Mesenchymal stem cell (in vitro differentiated cells and primary cell): ENCODE data around the gene CELSR1.

Experiments used
- DNase-seq: peaks from one replicate; pipeline ENCODE4 v3.0.0-alpha.2; 2013
- H2AFZ ChIP-seq: one replicate; pipeline ENCODE4 v1.6.1; 2013; ENCODE audit warnings: low read depth, mild to moderate bottlenecking, control low read depth, inconsistent platforms, low read length, moderate library complexity
- H2AK5ac ChIP-seq: 2 replicates; pipeline ENCODE4 v1.6.1; 2013; ENCODE audit warnings: low read length, moderate library complexity, mild to moderate bottlenecking, inconsistent platforms; ENCODE audit not compliant: severe bottlenecking
- H2BK120ac ChIP-seq: one replicate; pipeline ENCODE4 v1.6.1; 2013; ENCODE audit warnings: low read depth, mild to moderate bottlenecking, inconsistent platforms, low read length, moderate library complexity
- H2BK12ac ChIP-seq, 2 experiments: one replicate each; pipeline ENCODE4 v1.6.1; 2013; ENCODE audit warnings: inconsistent platforms in 2 of 2, low read length in 2 of 2, mild to moderate bottlenecking in 2 of 2, moderate library complexity in 2 of 2, control low read depth in 1 of 2
- H2BK15ac ChIP-seq: one replicate; pipeline ENCODE4 v1.6.1; 2013; ENCODE audit warnings: mild to moderate bottlenecking, low read depth, inconsistent platforms; ENCODE audit not compliant: poor library complexity, severe bottlenecking
- H2BK5ac ChIP-seq: 2 replicates; pipeline ENCODE4 v1.6.1; 2013; ENCODE audit warnings: low read depth, mild to moderate bottlenecking, low read length, control low read depth, inconsistent platforms; ENCODE audit not compliant: poor library complexity, severe bottlenecking
- H3K14ac ChIP-seq, 2 experiments: one replicate each; pipeline ENCODE4 v1.6.1; 2013; ENCODE audit warnings: inconsistent platforms in 2 of 2, low read length in 2 of 2, control low read depth in 1 of 2, mild to moderate bottlenecking in 1 of 2, moderate library complexity in 1 of 2
- H3K18ac ChIP-seq, 2 experiments: one replicate each; pipeline ENCODE4 v1.6.1; 2013; ENCODE audit warnings: inconsistent platforms in 2 of 2, low read length in 2 of 2, control low read depth in 1 of 2, low read depth in 1 of 2, mild to moderate bottlenecking in 1 of 2
- H3K23ac ChIP-seq, 2 experiments: one replicate each; pipeline ENCODE4 v1.6.1; 2013; ENCODE audit warnings: inconsistent platforms in 2 of 2, low read length in 2 of 2, mild to moderate bottlenecking in 2 of 2, moderate library complexity in 2 of 2, control low read depth in 1 of 2
- H3K27ac ChIP-seq: 2 replicates; pipeline ENCODE4 v1.5.1; 2013; ENCODE audit warnings: mild to moderate bottlenecking, moderate library complexity, low read length, control low read depth, inconsistent platforms; ENCODE audit not compliant: poor library complexity, severe bottlenecking
- H3K27me3 ChIP-seq, 2 experiments: 2 replicates each; pipeline versions ENCODE4 v1.6.1 to v1.7.0; 2013; ENCODE audit warnings: low read length in 2 of 2, mild to moderate bottlenecking in 2 of 2, moderate library complexity in 2 of 2, control low read depth in 1 of 2, inconsistent platforms in 1 of 2; ENCODE audit not compliant: control insufficient read depth in 1 of 2, insufficient read depth in 1 of 2
- H3K36me3 ChIP-seq, 2 experiments: 2 replicates each; pipeline versions ENCODE4 v1.6.1 to v1.7.0; 2013; ENCODE audit warnings: low read length in 2 of 2, control low read depth in 1 of 2, inconsistent platforms in 1 of 2, low read depth in 1 of 2, mild to moderate bottlenecking in 1 of 2; ENCODE audit not compliant: insufficient read depth in 2 of 2, control insufficient read depth in 1 of 2
- H3K4ac ChIP-seq, 2 experiments: one replicate each; pipeline ENCODE4 v1.6.1; 2013; ENCODE audit warnings: inconsistent platforms in 2 of 2, low read length in 2 of 2, mild to moderate bottlenecking in 2 of 2, moderate library complexity in 2 of 2, control low read depth in 1 of 2, low read depth in 1 of 2
- H3K4me1 ChIP-seq: 2 replicates; pipeline ENCODE4 v1.6.1; 2013; ENCODE audit warnings: low read depth, low read length, control low read depth; ENCODE audit not compliant: control insufficient read depth, insufficient read depth
- H3K4me2 ChIP-seq: 2 replicates; pipeline ENCODE4 v1.6.1; 2013; ENCODE audit warnings: low read length, mild to moderate bottlenecking, inconsistent platforms; ENCODE audit not compliant: poor library complexity, severe bottlenecking
- H3K4me3 ChIP-seq, 2 experiments: 2 replicates each; pipeline versions ENCODE4 v1.5.1 to v1.7.0; 2013; ENCODE audit warnings: low read length in 2 of 2, mild to moderate bottlenecking in 2 of 2, control low read depth in 1 of 2, low read depth in 1 of 2; ENCODE audit not compliant: insufficient read depth in 1 of 2
- H3K79me1 ChIP-seq: replicated peaks from 2 replicates; pipeline ENCODE4 v1.6.1; 2013; ENCODE audit warnings: mild to moderate bottlenecking, control low read depth, low read length, inconsistent platforms; ENCODE audit not compliant: poor library complexity, severe bottlenecking
- H3K9ac ChIP-seq: 2 replicates; pipeline ENCODE4 v1.7.0; 2013; ENCODE audit warnings: mild to moderate bottlenecking, low read length, moderate library complexity
- H3K9me3 ChIP-seq: 2 replicates; pipeline ENCODE4 v1.7.0; 2013; ENCODE audit warnings: mild to moderate bottlenecking, low read length; ENCODE audit not compliant: control insufficient read depth
- H4K8ac ChIP-seq: one replicate; pipeline ENCODE4 v1.6.1; 2013; ENCODE audit warnings: inconsistent platforms, mild to moderate bottlenecking, low read length, moderate library complexity
- H4K91ac ChIP-seq: one replicate; pipeline ENCODE4 v1.6.1; 2013; ENCODE audit warnings: mild to moderate bottlenecking, low read length, inconsistent platforms
- WGBS: methylation state at CpG from one replicate; pipeline ENCODE4 v1.1.7; 2013; ENCODE audit warnings: mixed read lengths; 5-methylcytosine and 5-hydroxymethylcytosine counted together

CELSR1 gene

DNA sequence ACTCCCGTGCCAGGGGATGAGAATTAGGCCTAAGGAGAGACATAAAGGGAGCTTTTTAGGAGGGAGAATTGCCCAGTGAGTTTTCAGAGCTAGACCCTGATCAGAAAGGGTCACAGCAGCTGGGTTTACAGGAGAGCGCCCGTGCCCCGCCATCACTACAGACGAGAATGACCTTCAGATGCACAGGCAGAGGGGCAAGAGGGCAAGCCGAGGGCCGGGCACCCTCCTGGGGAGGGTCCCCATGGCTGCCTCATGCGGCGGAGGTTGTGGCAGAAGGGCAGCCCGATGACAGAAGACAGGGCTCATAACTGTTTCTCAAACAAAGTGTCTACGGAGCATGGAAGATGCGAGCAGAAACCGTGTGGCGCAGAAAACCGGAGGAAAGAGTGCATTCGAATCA, 129.7 kb downstream of the CELSR1 start:
- H2BK12ac ChIP-seq: no peak overlapping the region
- no peak overlapping the region for H3K9ac ChIP-seq
- no peaks in the 10 kb centered on the region for H3K4me1 ChIP-seq
- no peak overlapping the region for H2BK5ac ChIP-seq
- no peak overlapping the region for H2AK5ac ChIP-seq
- no peak overlapping the region for H3K14ac ChIP-seq
- no peak overlapping the region for H3K27ac ChIP-seq
- H3K4me2 ChIP-seq: no peak overlapping the region
- H3K23ac ChIP-seq: no peak overlapping the region
- H2BK15ac ChIP-seq: no peak overlapping the region
- no peaks in the 10 kb centered on the region for H3K9me3 ChIP-seq
- no peak overlapping the region for H2BK120ac ChIP-seq
- H2AFZ ChIP-seq: no peak overlapping the region
- no peak overlapping the region for H4K8ac ChIP-seq
- H3K4me3 ChIP-seq: no peak overlapping the region
- no peak overlapping the region for H4K91ac ChIP-seq
- peaks cover 0 to 46% of the 10 kb centered on the region in 2 experiments for H3K36me3 ChIP-seq
- no peaks in the 10 kb centered on the region for H3K79me1 ChIP-seq
- 90% methylated on average over 16 of the region's 16 CpGs for WGBS
- H3K4ac ChIP-seq: no peak overlapping the region
- DNase-seq: no peak
- H3K18ac ChIP-seq: no peak overlapping the region
- peaks cover 0 to 25% of the 10 kb centered on the region in 2 experiments for H3K27me3 ChIP-seq

DNA sequence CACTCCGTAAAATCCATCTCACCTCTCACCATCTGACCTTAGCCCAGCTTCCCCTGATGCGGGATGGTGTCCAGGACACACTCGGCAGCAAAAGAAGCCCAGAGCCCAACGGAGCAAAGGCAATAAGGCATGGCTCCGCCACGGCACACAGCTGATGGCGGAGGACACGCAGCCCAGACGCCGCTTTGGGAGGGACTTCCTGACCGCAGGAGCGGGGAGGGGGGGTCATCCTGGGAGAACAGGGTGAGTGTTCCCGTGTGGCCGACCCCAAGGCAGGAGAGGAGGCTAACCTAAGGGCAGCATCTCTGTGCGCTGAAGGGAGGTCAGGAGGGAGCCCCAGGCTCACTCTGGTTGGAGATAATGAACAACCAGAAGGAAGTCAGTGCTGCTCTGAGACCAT, 130.6 kb downstream of the CELSR1 start:
- Histone ChIP-seq H2BK120ac (no peak overlapping the region), H2BK12ac (no peak overlapping the region), H3K9ac (no peak overlapping the region), H4K8ac (no peak overlapping the region), H3K14ac (no peak overlapping the region), H3K27ac (no peak overlapping the region), H3K4me3 (no peak overlapping the region), H3K4ac (no peak overlapping the region), H2AK5ac (no peak overlapping the region), H3K23ac (no peak overlapping the region), H3K27me3 (peaks cover 0 to 16% of the 10 kb centered on the region in 2 experiments), H3K4me2 (no peak overlapping the region), H4K91ac (no peak overlapping the region), H3K9me3 (no peaks in the 10 kb centered on the region), H3K79me1 (no peaks in the 10 kb centered on the region), H3K36me3 (peaks cover 0 to 40% of the 10 kb centered on the region in 2 experiments), H3K18ac (no peak overlapping the region), H2AFZ (no peak overlapping the region), H2BK5ac (no peak overlapping the region), H2BK15ac (no peak overlapping the region), H3K4me1 (no peaks in the 10 kb centered on the region)
- 88% methylated on average over 15 of the region's 15 CpGs for WGBS
- DNase-seq: no peak

DNA sequence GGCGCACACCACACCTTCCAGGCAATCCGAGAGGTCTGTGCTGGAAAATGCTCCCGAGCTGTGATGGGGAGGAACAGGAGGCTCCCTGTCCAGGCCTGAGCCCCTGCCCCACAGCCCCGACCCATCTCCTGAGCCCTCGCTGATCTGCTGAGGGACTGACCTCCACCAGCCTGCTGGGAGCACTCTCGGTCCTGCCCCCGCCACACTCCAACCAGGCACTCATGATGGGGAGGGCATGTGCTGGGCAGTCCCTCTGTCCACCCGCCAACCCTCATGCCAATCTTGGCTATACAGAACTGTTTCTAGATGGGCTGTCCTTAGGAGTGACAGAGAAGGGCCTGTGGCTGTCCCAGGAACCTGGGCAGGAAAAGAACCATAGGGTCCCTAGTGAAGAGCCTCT, 131.1 kb downstream of the CELSR1 start:
- Histone ChIP-seq H3K36me3 (peaks cover 0 to 36% of the 10 kb centered on the region in 2 experiments), H3K18ac (no peak overlapping the region), H3K79me1 (no peaks in the 10 kb centered on the region), H4K8ac (no peak overlapping the region), H4K91ac (no peak overlapping the region), H2AFZ (no peak overlapping the region), H3K4ac (no peak overlapping the region), H2BK12ac (no peak overlapping the region), H3K4me1 (peaks cover under 1% of the 10 kb centered on the region), H3K9me3 (no peaks in the 10 kb centered on the region), H3K4me3 (no peak overlapping the region), H3K14ac (no peak overlapping the region), H2BK120ac (no peak overlapping the region), H3K9ac (no peak overlapping the region), H2BK5ac (no peak overlapping the region), H3K23ac (no peak overlapping the region), H2BK15ac (no peak overlapping the region), H2AK5ac (no peak overlapping the region), H3K4me2 (no peak overlapping the region), H3K27ac (no peak overlapping the region), H3K27me3 (peaks cover 0 to 17% of the 10 kb centered on the region in 2 experiments)
- no peak for DNase-seq
- WGBS: 84% methylated on average over 7 of the region's 8 CpGs

GRCh38 chr22:46405901-46406300, 131.5 kb downstream of the CELSR1 start:
- Histone ChIP-seq H3K36me3 (peaks cover 0 to 33% of the 10 kb centered on the region in 2 experiments), H2BK15ac (no peak overlapping the region), H4K8ac (no peak overlapping the region), H3K4me2 (no peak overlapping the region), H3K14ac (no peak overlapping the region), H3K23ac (no peak overlapping the region), H3K27ac (no peak overlapping the region), H3K4me1 (peaks cover 2% of the 10 kb centered on the region), H2AK5ac (no peak overlapping the region), H3K27me3 (peaks cover 0 to 17% of the 10 kb centered on the region in 2 experiments), H4K91ac (no peak overlapping the region), H2BK120ac (no peak overlapping the region), H3K4me3 (no peak overlapping the region), H2BK12ac (no peak overlapping the region), H2BK5ac (no peak overlapping the region), H3K79me1 (no peaks in the 10 kb centered on the region), H3K9ac (no peak overlapping the region), H3K18ac (no peak overlapping the region), H2AFZ (no peak overlapping the region), H3K9me3 (no peaks in the 10 kb centered on the region), H3K4ac (no peak overlapping the region)
- WGBS: 84% methylated on average over 4 of the region's 4 CpGs
- DNase-seq: no peak
